GM23338 (cell line): ENCODE data around the gene CRYGB. TPM values are rescaled to one million over a fixed set of nuclear protein-coding genes. Genes with fewer than 3 reads are reported as not detected.

Experiments used
- polyA plus RNA-seq: library from polyadenylated mRNA; unstranded; fragments of >200 nt; fragmentation: Nextera tagmentation; extraction: Ambion mirVana; gene quantifications from 2 replicates; pipeline ENCODE4 v1.2.1, GENCODE V29; 2016
- total RNA-seq: library from RNA; depleted of rRNA; stranded (reverse); fragments of >200 nt; shearing (Covaris generic); gene quantifications from 2 replicates; pipeline ENCODE4 v1.2.3, GENCODE V29; 2014; rRNA removed

Gene CRYGB
- total and polyA plus RNA-seq, 2 experiments from 2014 or later: 0.92 to 1.9 TPM

Other genes with a start within 250 kb of the CRYGB start
- 5.6 and 8.8 TPM in 2 replicates for gene PLEKHM3, start 120.6 kb downstream of the CRYGB start, total RNA-seq
- gene PLEKHM3, start 120.6 kb downstream of the CRYGB start, polyA plus RNA-seq: 3.5 and 3.9 TPM in 2 replicates
- 3.0 and 3.4 TPM in 2 replicates for gene CRYGD, start 21.6 kb downstream of the CRYGB start, total RNA-seq
- gene CRYGD, start 21.6 kb downstream of the CRYGB start, polyA plus RNA-seq: 22.6 and 23.9 TPM in 2 replicates
- gene CRYGC, start 16.3 kb downstream of the CRYGB start, total RNA-seq: not detected in 2 replicates
- gene CRYGC, start 16.3 kb downstream of the CRYGB start, polyA plus RNA-seq: not detected in 2 replicates
- not detected in 2 replicates for gene CRYGA, start 17.4 kb upstream of the CRYGB start, total RNA-seq
- not detected in 2 replicates for gene CRYGA, start 17.4 kb upstream of the CRYGB start, polyA plus RNA-seq
- 3.1 TPM in 1 of 2 replicates, not detected in the other for gene C2orf80, start 43.9 kb upstream of the CRYGB start, total RNA-seq
- gene C2orf80, start 43.9 kb upstream of the CRYGB start, polyA plus RNA-seq: 0.64 and 0.92 TPM in 2 replicates
- gene IDH1, start 108.9 kb upstream of the CRYGB start, total RNA-seq: 536 and 559 TPM in 2 replicates
- gene IDH1, start 108.9 kb upstream of the CRYGB start, polyA plus RNA-seq: 276 and 315 TPM in 2 replicates
- 41.1 and 48.0 TPM in 2 replicates for gene PIKFYVE, start 120.1 kb upstream of the CRYGB start, total RNA-seq
- 14.7 and 15.1 TPM in 2 replicates for gene PIKFYVE, start 120.1 kb upstream of the CRYGB start, polyA plus RNA-seq